Suppressor macrophage (primary cell): ENCODE data around the gene WDR45.

Experiments
- DNase-seq, 4 experiments: peaks; one replicate each; pipeline ENCODE4 v3.0.0-alpha.2; 2020 to 2022

Gene WDR45

GRCh38 chrX:49073601-49074575 is 5.8 kb downstream of the WDR45 start, which contains the start of gene PRAF2:
Gene PRAF2 (minus strand): TSS chrX:49074002. CDS start chrX:49073987, 15 bp downstream.
- peak; percentile 76 to 89 (median 84) for DNase-seq

DNA sequence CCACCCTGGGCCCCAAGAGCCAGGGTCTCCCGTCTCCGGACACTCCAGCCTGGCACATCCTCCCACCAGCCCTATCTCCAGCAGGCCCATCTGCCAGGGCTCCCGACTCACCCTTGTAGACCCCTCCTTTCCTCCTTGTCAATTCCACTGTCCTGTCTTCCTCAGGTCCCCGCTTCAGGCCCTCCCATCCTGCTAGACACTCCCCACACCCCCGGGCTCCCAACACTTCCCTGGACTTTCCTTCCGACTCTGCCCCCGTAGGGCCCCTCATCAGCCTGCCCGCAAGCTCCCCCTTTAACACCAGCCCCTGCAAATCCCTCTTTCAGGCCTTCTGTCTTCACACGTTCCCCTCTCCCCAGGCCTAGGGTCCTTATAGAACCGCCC is 7.0 kb downstream of the WDR45 start:
- no peak for DNase-seq

- DNase-seq = no peak
Measured at GRCh38 chrX:49071877-49072711, 7.6 kb downstream of the WDR45 start.

DNA sequence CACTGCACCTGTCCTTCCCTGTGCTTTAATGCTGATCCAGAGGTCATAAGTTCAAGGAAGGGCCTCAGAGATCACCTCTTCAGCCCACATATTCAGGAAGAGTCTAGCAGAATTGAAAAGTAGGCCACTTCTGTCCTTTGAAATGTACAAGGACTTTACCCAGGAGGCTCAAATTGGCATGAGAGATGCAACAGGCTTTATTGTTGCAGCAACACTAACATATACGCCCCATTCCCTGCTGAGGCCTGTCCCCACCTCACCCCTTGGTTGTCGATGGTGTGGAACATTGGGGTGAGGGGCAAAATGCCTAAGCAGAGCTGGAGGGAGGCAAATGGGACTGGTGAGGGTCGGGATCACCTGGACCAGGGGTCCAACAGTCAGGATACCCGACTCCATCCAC is 8.7 kb downstream of the WDR45 start:
- no peak for DNase-seq

- no peak for DNase-seq
Measured at GRCh38 chrX:49069038-49069437, 10.6 kb downstream of the WDR45 start.

- no peak for DNase-seq
Measured at GRCh38 chrX:49067285-49068120, 12.2 kb downstream of the WDR45 start.

DNA sequence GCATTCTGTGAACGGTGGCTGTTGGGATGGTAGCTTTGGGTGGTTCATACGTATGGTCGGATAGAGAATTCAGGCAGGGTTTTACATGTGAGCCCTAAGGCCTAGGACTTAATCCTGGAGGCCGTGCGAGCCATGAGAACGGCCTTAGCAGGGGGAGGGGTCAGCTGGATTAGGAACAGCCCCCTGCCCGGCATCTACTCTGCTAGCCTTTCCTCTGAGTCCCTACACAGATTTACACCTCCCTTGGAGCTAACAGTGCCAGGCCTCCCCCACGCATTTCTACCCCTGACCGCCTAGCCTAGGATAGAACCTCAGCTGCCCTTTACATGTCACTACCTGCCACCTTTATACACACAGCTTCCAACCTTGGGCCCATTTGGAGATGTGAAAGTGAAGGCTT is 13.0 kb downstream of the WDR45 start:
- DNase-seq = no peak

DNA sequence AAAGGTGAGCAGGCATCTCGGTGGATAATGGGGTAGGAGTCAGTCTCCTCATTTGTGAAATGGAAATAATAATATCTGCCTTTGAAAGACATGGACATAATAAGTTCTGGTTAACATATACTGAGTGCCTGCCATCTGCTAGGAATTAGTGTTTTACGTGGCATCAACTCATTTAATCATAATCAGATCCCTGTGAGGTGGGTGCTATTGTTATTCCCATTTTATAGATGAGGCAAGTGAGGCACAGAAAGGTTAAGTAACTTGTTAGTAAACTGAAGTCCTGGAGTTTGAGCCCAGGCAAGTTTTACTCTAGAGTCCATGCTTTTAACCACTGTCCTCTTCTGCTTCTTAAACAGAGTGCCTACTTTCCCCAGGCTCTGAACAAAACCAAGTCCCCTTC is 13.4 kb downstream of the WDR45 start:
- no peak for DNase-seq

DNA sequence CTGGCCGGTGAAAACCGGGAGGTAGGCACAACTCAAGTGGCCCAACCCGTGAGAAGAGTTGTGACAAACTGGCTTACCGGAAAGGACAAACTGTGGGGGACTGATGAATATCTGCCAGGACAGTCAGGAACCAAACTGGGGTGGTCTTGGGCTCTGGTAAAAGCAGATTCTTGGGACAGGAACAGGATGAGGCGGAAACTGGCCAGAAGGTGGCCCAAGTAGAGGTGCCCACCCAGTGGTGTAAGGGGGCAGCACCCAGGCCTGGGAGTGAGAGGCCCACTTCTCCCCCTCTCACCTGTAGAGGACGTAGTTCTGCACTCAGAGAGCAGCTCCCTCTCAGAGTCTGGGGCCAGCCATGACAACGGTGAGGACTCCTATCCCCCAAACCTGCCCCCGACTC is 15.0 kb downstream of the WDR45 start:
- no peak for DNase-seq

GRCh38 chrX:49064303-49064702 is 15.4 kb downstream of the WDR45 start:
- DNase-seq = no peak

GRCh38 chrX:49063715-49064114 is 16.0 kb downstream of the WDR45 start:
- no peak for DNase-seq

GRCh38 chrX:49061916-49062315 is 17.8 kb downstream of the WDR45 start:
- DNase-seq = no peak

GRCh38 chrX:49061490-49061889 is 18.2 kb downstream of the WDR45 start:
- DNase-seq = no peak

DNA sequence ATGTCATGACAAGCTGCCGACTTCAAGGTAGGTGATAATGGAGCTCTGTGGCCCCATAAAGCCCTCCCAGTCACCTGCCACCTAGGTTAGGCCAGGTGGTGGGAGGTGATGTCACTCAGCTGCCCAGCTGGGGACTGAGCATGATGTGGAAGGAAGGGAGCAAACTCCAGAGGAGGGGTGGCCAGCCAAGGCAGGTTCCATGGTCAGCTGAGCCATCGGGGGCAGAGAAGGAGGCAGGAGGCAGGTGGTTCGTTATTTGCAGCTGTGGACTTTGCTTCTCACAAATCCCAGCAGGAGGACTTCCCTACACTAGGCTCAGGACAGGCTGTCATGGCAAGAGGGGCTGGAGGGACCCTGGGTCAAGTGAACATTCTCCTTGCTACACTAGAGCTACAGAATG is 18.8 kb downstream of the WDR45 start:
- no peak for DNase-seq

DNA sequence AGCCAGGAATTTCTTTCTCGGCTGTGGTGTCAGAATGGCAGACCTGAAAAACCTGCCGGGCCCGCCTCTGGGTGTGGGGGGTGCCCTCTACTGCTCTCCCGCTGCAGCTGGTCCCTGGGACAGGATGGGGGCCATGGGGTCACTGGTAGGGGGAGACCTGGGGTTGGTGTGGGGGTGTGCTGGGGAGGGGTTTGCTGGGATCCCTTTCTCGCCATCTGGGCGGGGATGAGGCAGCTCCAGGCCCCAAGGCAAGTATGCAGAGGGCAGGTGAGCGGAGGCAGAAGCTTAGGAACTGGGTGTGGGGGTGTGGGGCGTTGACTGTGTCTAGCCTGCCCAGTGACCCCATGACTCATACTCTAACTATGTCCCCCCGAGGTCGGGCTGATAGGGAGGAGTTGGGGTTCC is 20.0 kb downstream of the WDR45 start:
- DNase-seq = no peak

DNA sequence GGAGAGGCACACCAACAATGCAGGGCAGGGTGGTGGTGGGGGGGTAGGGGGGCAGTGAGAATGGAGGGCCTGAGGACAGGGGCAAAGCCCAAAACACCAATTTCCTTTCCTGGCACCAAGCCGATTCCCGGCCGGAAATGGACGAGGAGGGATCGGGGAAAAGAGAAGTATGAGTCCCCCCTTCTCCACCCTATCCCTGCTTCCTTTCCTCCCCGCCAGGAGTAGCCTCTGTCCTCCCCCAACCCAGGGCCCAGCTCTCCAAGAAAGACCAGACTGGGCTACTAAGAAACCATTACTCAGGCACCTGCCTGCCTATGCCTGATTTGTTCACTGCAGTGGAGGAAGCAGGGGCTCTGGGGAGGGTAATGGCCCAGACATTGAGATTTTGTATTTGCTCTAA is 20.5 kb downstream of the WDR45 start:
- no peak for DNase-seq

- no peak for DNase-seq
Measured at GRCh38 chrX:49058794-49059193, 20.9 kb downstream of the WDR45 start, which contains the start of gene CCDC120. Gene CCDC120 (plus strand): TSS chrX:49058999. CDS start chrX:49062042, 3,043 bp downstream.

GRCh38 chrX:49054073-49054762 is 25.5 kb downstream of the WDR45 start:
- no peak for DNase-seq

GRCh38 chrX:49053223-49054072 is 26.2 kb downstream of the WDR45 start:
- peak; percentile 12 to 66 (median 43) for DNase-seq

GRCh38 chrX:49043987-49044281 is 35.8 kb downstream of the WDR45 start:
- DNase-seq = no peak
